Activated CD8-positive, alpha-beta T cell treated with anti-CD3 and anti-CD28 coated beads for 36 hours (primary cell): Measurements from ENCODE around the gene MEOX1. TPM values are rescaled to one million over a fixed set of nuclear protein-coding genes. Genes with fewer than 3 reads are reported as not detected.
A peak's percentile ranks its signal among the peaks of the same experiment; 100 is the strongest.

ENCODE experiments used
- ATAC-seq: fragments of 200-7000 bp; cut with Tn5 transposase; one replicate; pipeline ENCODE4 v1.10.0; 2021; ENCODE audit warnings: mild to moderate bottlenecking, moderate library complexity
- CTCF ChIA-PET: fragments of 350-600 bp; sonication (Branson Sonifier 250); formaldehyde crosslinking; loops from one replicate; lab custom pipeline; 2021; ENCODE audit warnings: antibody characterized with exemption; lab: Charles Lee
- POLR2A ChIA-PET: fragments of 350-600 bp; sonication (Branson Sonifier 250); formaldehyde crosslinking; loops from one replicate; lab custom pipeline; 2021; ENCODE audit warnings: antibody characterized with exemption; lab: Charles Lee
- DNase-seq: peaks from one replicate; pipeline ENCODE4 v3.0.0-alpha.2; 2020
- H3K27ac Mint-ChIP-seq: one replicate; pipeline ENCODE4 v1.8.0; 2021; ENCODE audit warnings: mild to moderate bottlenecking, mixed read lengths
- H3K27me3 Mint-ChIP-seq: one replicate; pipeline ENCODE4 v1.8.0; 2021; ENCODE audit warnings: mixed read lengths
- H3K36me3 Mint-ChIP-seq: one replicate; pipeline ENCODE4 v1.8.0; 2021; ENCODE audit warnings: low read depth, mixed read lengths
- H3K4me1 Mint-ChIP-seq: one replicate; pipeline ENCODE4 v1.8.0; 2021; ENCODE audit warnings: low read depth, mixed read lengths
- H3K4me3 Mint-ChIP-seq: one replicate; pipeline ENCODE4 v1.8.0; 2021; ENCODE audit warnings: mild to moderate bottlenecking, moderate library complexity, mixed read lengths
- H3K9me3 Mint-ChIP-seq: one replicate; pipeline ENCODE4 v1.8.0; 2021; ENCODE audit warnings: mixed read lengths
- CTCF ChIP-seq: fragments of 200-600 bp; IDR thresholded peaks from one replicate; pipeline ENCODE4 v1.8.0; 2022; ENCODE audit warnings: antibody characterized with exemption, mild to moderate bottlenecking
- intact Hi-C: fragments of 100-400 bp; cut with micrococcal nuclease; formaldehyde crosslinking; loops from one replicate; pipeline ENCODE4 v1.10.0; 2022
- total RNA-seq, 2 experiments: library from RNA; stranded (reverse); gene quantifications; one replicate each; pipeline ENCODE4 v1.2.3, GENCODE V29; 2021

MEOX1 gene
- total RNA-seq, 2 experiments from 2014 or later: 0.45 to 0.47 TPM

- Mint-ChIP-seq H3K36me3 (no peaks in the 10 kb centered on the region), H3K27ac (no peak overlapping the region), H3K4me1 (peaks cover 18% of the 10 kb centered on the region), H3K9me3 (peaks cover 2% of the 10 kb centered on the region), H3K4me3 (no peak overlapping the region), H3K27me3 (peaks cover 15% of the 10 kb centered on the region)
- ChIA-PET CTCF (interaction anchor here (1.2 to 21.1 kb wide), 2 partner anchors 16 to 63 kb away, joined by 4 to 661 read pairs; partner anchors contain the start of gene SOST), POLR2A (interaction anchor here (0.7 kb wide), 1 partner anchor 86 kb away, joined by 3 read pairs; no protein-coding TSS in a partner anchor)
- TF ChIP-seq CTCF: no peak
- intact Hi-C loops: no loop called here
- DNase-seq: no peak
- no peak for ATAC-seq
Measured at GRCh38 chr17:43697937-43698336, 36.2 kb upstream of the MEOX1 start.

GRCh38 chr17:43696891-43697290, 35.2 kb upstream of the MEOX1 start:
- Mint-ChIP-seq H3K4me3 (no peak overlapping the region), H3K27ac (no peak overlapping the region), H3K9me3 (no peaks in the 10 kb centered on the region), H3K4me1 (peaks cover 11% of the 10 kb centered on the region), H3K27me3 (peaks cover 11% of the 10 kb centered on the region), H3K36me3 (no peaks in the 10 kb centered on the region)
- no peak for ATAC-seq
- ChIA-PET CTCF (interaction anchor here (1.0 to 21.1 kb wide), 4 partner anchors 17 to 120 kb away, joined by 3 to 661 read pairs (median 6); partner anchors contain the start of gene SOST), POLR2A (no interaction called here)
- TF ChIP-seq CTCF: no peak
- DNase-seq: no peak
- intact Hi-C loops: no loop called here

- DNase-seq: no peak
- no peak for ATAC-seq
- Mint-ChIP-seq H3K27ac (no peak overlapping the region), H3K4me1 (peaks cover 8% of the 10 kb centered on the region), H3K36me3 (no peaks in the 10 kb centered on the region), H3K4me3 (no peak overlapping the region), H3K27me3 (peaks cover 8% of the 10 kb centered on the region), H3K9me3 (no peaks in the 10 kb centered on the region)
- intact Hi-C loops: no loop called here
- CTCF ChIA-PET: interaction anchor here (1.0 to 21.1 kb wide), 10 partner anchors 10 to 150 kb away, joined by 3 to 661 read pairs (median 7); partner anchors contain the start of genes CD300LG and SOST
- TF ChIP-seq CTCF: no peak
- POLR2A ChIA-PET: interaction anchor here (1.0 kb wide), 1 partner anchor 23 kb away, joined by 3 read pairs; no protein-coding TSS in a partner anchor
Measured at GRCh38 chr17:43695970-43696865, 34.5 kb upstream of the MEOX1 start.

GRCh38 chr17:43694081-43694870, 32.6 kb upstream of the MEOX1 start:
- peak; percentile 100 for ATAC-seq
- intact Hi-C loops: loop anchor here (1.0 kb wide), 1 partner anchor 66 kb away; no protein-coding TSS in a partner anchor
- DNase-seq: peak; percentile 87
- ChIA-PET CTCF (interaction anchor here (0.7 to 21.1 kb wide), 28 partner anchors 9 to 495 kb away, joined by 3 to 661 read pairs (median 6); partner anchors contain the start of genes CD300LG and SOST), POLR2A (interaction anchor here (0.7 to 1.0 kb wide), 3 partner anchors 11 to 314 kb away, joined by 3 to 6 read pairs (median 4); no protein-coding TSS in a partner anchor)
- Mint-ChIP-seq H3K27me3 (peaks cover 7% of the 10 kb centered on the region), H3K4me3 (no peak overlapping the region), H3K4me1 (no peaks in the 10 kb centered on the region), H3K27ac (no peak overlapping the region), H3K36me3 (no peaks in the 10 kb centered on the region), H3K9me3 (no peaks in the 10 kb centered on the region)
- peak; percentile 90 for TF ChIP-seq CTCF
